G401 (cell line): Measurements from ENCODE around the gene DCAF5. TPM values are rescaled to one million over a fixed set of nuclear protein-coding genes. Genes with fewer than 3 reads are reported as not detected.
"Not testable (repeated sequence)": the region's sequence is repeated elsewhere in the genome, so short reads cannot be mapped to it uniquely, and the experiment has no call there.

Experiments used
- DNase-seq: peaks from one replicate; pipeline ENCODE4 v3.0.0-alpha.2; 2015; ENCODE audit warnings: low spot score
- in situ Hi-C: cut with HindIII; loops from 2 replicates; pipeline ENCODE4 v1.10.0; 2016; ENCODE audit warnings: low sequenced_read_pairs, mixed read lengths
- total RNA-seq: library from RNA; depleted of rRNA; stranded (reverse); fragments of >200 nt; shearing (Covaris generic); gene quantifications from 2 replicates; pipeline ENCODE4 v1.2.3, GENCODE V29; 2014; rRNA removed

Gene DCAF5
- total RNA-seq, result 22.7 and 25.5 TPM in 2 replicates

- peak; percentile 93 for DNase-seq
Measured at GRCh38 chr14:69152902-69153151, at the start of gene DCAF5. DCAF5 (minus strand) TSS chr14:69153119; CDS start chr14:69152978, 141 bp downstream.

GRCh38 chr14:69199786-69200185 lies 46.9 kb upstream of the DCAF5 start:
- in situ Hi-C loops, result no loop called here
- DNase-seq, result no peak

More at GRCh38 chr14:69152902-69153151, at the start of gene DCAF5:
- in situ Hi-C loops, result no loop called here

- no peak for DNase-seq
- in situ Hi-C loops, result no loop called here
Measured at GRCh38 chr14:69193721-69194120, 40.8 kb upstream of the DCAF5 start.

- in situ Hi-C loops, result no loop called here
Measured at GRCh38 chr14:69191340-69192111, 38.6 kb upstream of the DCAF5 start, which contains the start of gene EXD2. EXD2 (plus strand) TSS chr14:69191498; CDS start chr14:69209471, 17,973 bp downstream.

GRCh38 chr14:69190191-69190590 lies 37.3 kb upstream of the DCAF5 start:
- no peak for DNase-seq
- in situ Hi-C loops, result no loop called here

More at GRCh38 chr14:69191340-69192111, 38.6 kb upstream of the DCAF5 start, which contains the start of gene EXD2:
- peak; percentile 96 for DNase-seq

- DNase-seq, result no peak
Measured at GRCh38 chr14:69183735-69184134, 30.8 kb upstream of the DCAF5 start.

GRCh38 chr14:69182580-69182979 lies 29.7 kb upstream of the DCAF5 start:
- DNase-seq, in situ Hi-C loops: not testable (repeated sequence)

More at GRCh38 chr14:69183735-69184134, 30.8 kb upstream of the DCAF5 start:
- in situ Hi-C loops, result no loop called here

GRCh38 chr14:69181491-69181890 lies 28.6 kb upstream of the DCAF5 start:
- in situ Hi-C loops, result no loop called here
- DNase-seq, result no peak

GRCh38 chr14:69175130-69175529 lies 22.2 kb upstream of the DCAF5 start:
- in situ Hi-C loops, result no loop called here
- no peak for DNase-seq

- in situ Hi-C loops, result no loop called here
- DNase-seq, result no peak
Measured at GRCh38 chr14:69171569-69171968, 18.6 kb upstream of the DCAF5 start.

- no peak for DNase-seq
- in situ Hi-C loops, result no loop called here
Measured at GRCh38 chr14:69170839-69171238, 17.9 kb upstream of the DCAF5 start.

GRCh38 chr14:69165787-69166186 lies 12.9 kb upstream of the DCAF5 start:
- DNase-seq, in situ Hi-C loops: not testable (repeated sequence)

GRCh38 chr14:69161590-69161989 lies 8.7 kb upstream of the DCAF5 start:
- in situ Hi-C loops, result no loop called here
- DNase-seq, result no peak

- DNase-seq, result no peak
- in situ Hi-C loops, result no loop called here
Measured at GRCh38 chr14:69156224-69156623, 3.3 kb upstream of the DCAF5 start.

GRCh38 chr14:69154779-69155178 lies 1.9 kb upstream of the DCAF5 start:
- DNase-seq, result peak; percentile 37

GRCh38 chr14:69153873-69154270 lies 953 bp upstream of the DCAF5 start:
- in situ Hi-C loops, result no loop called here
- no peak for DNase-seq

More at GRCh38 chr14:69154779-69155178, 1.9 kb upstream of the DCAF5 start:
- in situ Hi-C loops, result no loop called here

- in situ Hi-C loops, result no loop called here
- peak; percentile 51 for DNase-seq
Measured at GRCh38 chr14:69153152-69153872, 393 bp upstream of the DCAF5 start.

- in situ Hi-C loops, result no loop called here
- DNase-seq, result no peak
Measured at GRCh38 chr14:69152181-69152901, 578 bp downstream of the DCAF5 start.

GRCh38 chr14:69151458-69152180 lies 1.3 kb downstream of the DCAF5 start:
- DNase-seq, result peak; percentile 75
- in situ Hi-C loops, result no loop called here
